Transverse colon (tissue), 4 donors: ENCODE results near the gene PPP4C.

Experiments
- CTCF ChIP-seq, 5 experiments: fragments of 200-600 bp in 3 of 5; fragments of 450-650 bp in 2 of 5; sonication (generic) in 3 of 5; IDR thresholded peaks; 1 replicate in 2 of 5; 2 replicates in 3 of 5; pipeline ENCODE4 v1.5.1; 2016 to 2017; ENCODE audit warnings: antibody characterized with exemption in 5 of 5, inconsistent platforms in 3 of 5, mild to moderate bottlenecking in 2 of 5, moderate library complexity in 1 of 5
- EP300 ChIP-seq: sonication (generic); formaldehyde crosslinking; IDR thresholded peaks from one replicate; pipeline ENCODE4 v1.6.1; 2017; ENCODE audit warnings: antibody characterized with exemption, low read depth
- POLR2AphosphoS5 ChIP-seq, 3 donors: sonication (generic); formaldehyde crosslinking; IDR thresholded peaks; one replicate each; pipeline ENCODE4 v1.6.1; 2016; ENCODE audit warnings: antibody characterized with exemption in 3 of 3

- TF ChIP-seq CTCF (IDR thresholded peaks at IDR 0.05) (peak; percentile 40 to 53 (median 43)), EP300 (no peak), POLR2AphosphoS5 (IDR thresholded peaks at IDR 0.05) (no peak)
Measured at GRCh38 chr16:30054959-30055553, 20.7 kb upstream of the PPP4C start.
